ENCODE results near the gene DOK6.
A peak's percentile ranks its signal among the peaks of the same experiment; 100 is the strongest.

DOK6 gene

DNA sequence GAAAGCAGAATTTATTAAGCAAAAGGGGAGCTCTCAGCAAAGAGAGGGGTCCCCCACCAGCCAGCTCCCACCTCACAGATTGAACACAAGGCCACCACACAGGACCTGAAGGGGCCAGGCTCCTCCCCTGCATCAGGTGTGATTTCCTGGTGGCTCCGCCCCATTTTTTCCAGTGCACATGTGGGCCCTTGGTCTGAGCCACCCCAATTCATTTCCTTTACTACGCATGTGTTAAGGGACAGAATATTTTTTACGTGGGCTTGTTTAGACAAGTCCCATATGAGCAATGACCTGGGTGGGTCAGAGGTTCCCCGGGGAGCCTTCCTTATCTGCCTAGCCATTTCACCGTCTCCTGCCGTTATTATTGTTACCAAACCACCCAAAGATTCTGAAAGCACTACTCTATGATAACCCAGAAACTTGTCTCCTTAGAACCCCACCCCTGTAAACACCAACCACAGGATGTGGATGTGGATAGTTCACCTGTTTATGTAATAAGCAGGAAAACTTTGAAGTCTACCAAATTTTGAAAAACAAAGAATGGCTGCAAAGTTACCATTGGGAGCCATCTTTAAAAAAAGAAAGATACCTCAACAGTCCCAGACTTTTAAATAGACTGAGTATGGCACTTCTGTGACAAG, 355.3 kb downstream of the DOK6 start:
- peak; percentile 23 for DNase-seq

- DNase-seq: no peak
These were observed 357.0 kb downstream of the DOK6 start for GRCh38 chr18:69757733-69758132.

- no peak for DNase-seq
These were observed 357.8 kb downstream of the DOK6 start for GRCh38 chr18:69758458-69758857.

- no peak for DNase-seq
These were observed 358.4 kb downstream of the DOK6 start for GRCh38 chr18:69759046-69759445.

GRCh38 chr18:69763002-69763401, 362.3 kb downstream of the DOK6 start:
- no peak for DNase-seq

DNA sequence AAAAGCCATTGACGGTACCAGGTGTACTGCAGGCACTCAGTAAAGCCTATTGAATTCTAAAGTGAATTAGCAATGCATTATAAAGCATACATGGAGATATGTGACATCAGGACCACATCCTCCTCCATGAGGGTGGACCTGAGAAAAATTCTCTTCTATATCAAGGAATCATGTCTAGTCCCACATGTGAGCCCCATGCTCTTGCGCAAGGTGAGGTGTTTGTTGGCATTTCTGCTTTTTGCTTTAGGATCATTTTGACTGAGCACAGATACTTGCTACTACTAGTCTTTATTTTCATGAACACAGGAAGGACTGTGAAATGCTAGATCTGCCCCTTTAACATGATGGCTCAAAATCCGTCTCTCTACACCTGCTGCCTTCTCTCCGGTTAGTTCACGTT, 363.1 kb downstream of the DOK6 start:
- no peak for DNase-seq

GRCh38 chr18:69770238-69770637, 369.6 kb downstream of the DOK6 start:
- no peak for DNase-seq

GRCh38 chr18:69774831-69775230, 374.1 kb downstream of the DOK6 start:
- no peak for DNase-seq

DNA sequence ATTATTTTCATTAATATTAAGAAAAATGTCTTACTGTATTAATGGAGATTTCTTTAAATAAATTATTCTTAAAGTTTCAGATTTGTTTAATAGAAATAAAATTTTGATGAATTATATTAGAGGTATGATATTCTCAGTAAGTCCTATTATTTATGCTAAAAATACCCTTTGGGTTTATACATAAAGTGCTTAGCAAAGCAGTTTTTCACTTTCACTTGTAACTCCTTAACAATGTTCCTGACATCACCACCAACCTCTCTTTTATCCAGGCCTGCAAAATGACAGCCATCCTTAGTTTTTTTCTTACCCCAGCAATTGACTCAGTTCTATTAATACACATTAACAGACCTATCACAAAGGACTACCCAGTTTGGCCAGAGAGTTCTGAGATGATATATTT, 376.6 kb downstream of the DOK6 start:
- DNase-seq: no peak

- no peak for DNase-seq
These were observed 378.0 kb downstream of the DOK6 start for GRCh38 chr18:69778680-69779079.

GRCh38 chr18:69780851-69781250, 380.2 kb downstream of the DOK6 start:
- no peak for DNase-seq

DNA sequence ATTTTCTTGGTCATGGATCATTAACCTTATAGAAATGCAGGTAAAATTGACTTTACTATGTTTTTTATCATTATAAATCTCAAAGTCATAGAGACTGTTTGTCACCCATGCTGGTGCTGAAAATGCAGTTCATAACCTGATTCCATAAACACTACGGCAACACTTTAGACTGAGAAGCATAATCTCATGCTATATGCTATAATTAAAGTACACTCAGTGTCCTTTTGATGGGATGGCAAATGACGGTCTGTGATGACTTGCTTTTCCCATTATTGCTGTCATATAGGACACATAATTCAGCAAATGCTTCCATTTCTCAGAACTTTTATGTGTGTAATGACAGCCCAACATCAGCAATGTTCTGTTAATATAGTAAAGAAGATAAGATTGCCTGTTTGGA, 384.1 kb downstream of the DOK6 start:
- DNase-seq: no peak

- no peak for DNase-seq
These were observed 384.8 kb downstream of the DOK6 start for GRCh38 chr18:69785466-69785865.

GRCh38 chr18:69786427-69786826, 385.7 kb downstream of the DOK6 start:
- no peak for DNase-seq

GRCh38 chr18:69787825-69788547, 387.3 kb downstream of the DOK6 start:
- no peak for DNase-seq

- DNase-seq: no peak
These were observed 389.1 kb downstream of the DOK6 start for GRCh38 chr18:69789794-69790193.

DNA sequence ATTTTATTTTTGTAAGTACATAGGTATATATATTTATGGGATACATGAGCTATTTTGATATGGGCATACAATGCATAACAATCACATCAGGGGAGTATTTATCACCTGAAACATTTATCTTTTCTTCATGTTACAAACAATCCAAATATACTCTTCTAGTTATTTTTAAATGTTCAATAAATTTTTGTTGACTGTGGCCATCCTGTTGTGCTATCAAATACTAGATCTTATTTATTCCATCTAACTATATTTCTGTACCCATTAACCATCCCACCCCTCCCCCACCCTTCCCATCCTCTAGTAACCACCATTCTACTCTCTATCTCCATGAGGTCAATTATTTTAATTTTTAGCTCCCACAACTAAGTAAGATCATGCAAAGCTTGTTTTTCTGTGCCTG, 390.0 kb downstream of the DOK6 start:
- DNase-seq: no peak

- no peak for DNase-seq
These were observed 395.1 kb downstream of the DOK6 start for GRCh38 chr18:69795791-69796190.

DNA sequence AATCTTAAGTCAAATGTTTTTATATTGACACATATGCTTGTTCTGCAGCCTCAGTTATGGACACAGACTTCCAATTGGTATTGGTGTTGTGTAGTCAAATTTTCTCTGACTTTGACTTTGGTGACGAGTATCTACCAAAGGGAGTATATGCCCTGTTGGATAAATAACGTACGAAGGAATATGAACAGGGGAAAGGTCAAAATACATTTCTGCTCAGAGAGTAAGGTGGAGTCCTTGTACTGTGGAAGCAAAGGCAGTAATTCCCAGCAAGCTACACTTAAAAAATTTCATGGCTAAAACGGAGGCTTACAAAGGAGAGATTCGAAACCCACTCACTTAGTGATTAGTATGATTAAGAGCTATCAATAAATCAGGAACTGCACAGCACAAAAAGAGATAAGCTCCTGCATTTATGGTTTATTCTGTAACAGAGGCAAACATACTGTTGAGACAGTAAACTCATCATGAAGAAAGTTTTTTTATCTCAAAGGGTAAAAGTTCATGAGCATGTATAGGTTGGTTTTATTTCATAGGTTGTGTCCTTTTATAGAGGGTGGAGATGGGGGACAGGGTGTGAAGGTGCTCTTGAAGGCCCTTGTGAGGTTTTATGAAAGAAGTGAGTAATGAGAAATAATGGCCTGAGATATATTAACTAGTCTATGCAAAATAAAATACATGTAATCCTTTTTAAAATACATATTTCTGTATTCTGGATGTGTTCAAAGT, 404.3 kb downstream of the DOK6 start:
- DNase-seq: no peak

GRCh38 chr18:69808399-69808798, 407.7 kb downstream of the DOK6 start:
- no peak for DNase-seq

DNA sequence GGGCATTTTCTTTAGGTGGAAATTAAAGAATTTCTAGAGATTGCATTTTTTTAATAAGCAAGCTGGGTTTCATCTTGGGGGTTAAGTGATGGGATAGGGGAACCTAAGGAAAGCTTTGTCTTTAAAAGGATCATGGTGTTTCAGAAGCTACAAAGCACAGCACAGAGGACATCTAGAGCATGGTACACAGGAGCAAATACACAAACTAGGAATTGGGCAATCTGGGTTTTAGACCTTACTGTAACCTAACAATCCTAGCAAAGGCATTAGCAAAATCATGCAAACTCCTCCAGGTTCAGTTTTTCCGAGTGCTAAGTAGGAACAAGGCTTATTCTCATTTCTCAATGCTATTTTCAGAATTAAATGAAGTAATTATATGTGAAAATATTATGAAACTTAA, 412.9 kb downstream of the DOK6 start:
- no peak for DNase-seq

- no peak for DNase-seq
These were observed 414.2 kb downstream of the DOK6 start for GRCh38 chr18:69814861-69815385.

DNA sequence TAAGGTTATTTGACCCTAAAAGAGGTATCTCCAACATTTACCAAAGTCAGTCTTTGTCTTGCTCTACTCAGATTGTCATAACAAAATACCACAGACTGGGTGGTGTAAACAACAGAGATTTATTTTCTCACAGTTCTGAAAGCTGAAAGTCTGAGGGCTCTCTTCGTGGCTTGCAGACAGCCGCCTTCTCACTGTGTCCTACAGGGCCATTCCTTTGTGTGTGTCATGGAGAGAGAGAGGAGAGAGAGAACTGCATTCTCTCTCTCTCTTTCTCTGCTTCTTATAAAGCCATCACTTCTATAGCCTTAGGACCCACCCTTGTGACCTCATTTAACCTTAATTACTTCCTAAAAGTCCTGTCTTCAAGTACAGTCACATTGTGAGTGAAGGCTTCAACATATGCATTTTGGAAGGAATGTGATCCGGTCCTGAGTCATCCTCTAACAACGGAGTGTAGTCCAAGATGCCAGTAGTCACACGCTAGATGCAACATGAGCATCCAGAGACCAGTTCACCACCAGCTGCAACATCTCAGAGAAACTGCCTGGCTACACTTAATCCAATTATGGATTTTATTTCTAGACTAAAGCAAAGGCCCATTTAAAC, 416.8 kb downstream of the DOK6 start:
- no peak for DNase-seq

DNA sequence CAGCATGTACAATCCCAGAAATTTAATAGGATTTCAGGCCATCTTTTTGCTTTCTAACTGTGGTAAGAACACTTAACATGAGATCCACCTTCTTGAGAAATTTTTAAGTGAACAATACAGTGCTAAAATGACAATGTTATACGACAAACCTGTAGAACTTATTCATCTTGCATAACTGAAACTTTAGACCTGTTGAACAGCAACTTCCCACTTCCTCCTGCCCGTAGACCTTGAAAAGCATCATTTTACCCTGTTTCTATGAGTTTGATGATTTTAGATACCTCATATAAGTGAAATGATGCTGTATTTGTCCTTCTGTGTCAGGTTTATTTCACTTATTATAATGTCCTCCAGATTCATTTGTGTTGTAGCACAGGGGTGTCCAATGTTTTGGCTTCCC, 418.8 kb downstream of the DOK6 start:
- DNase-seq: no peak
